GM18951 (cell line): Measurements from ENCODE around the gene AARSD1.

Experiments
- POLR2A ChIP-seq: IDR thresholded peaks from 4 replicates; pipeline ENCODE4 v1.6.1; 2011; ENCODE audit warnings: mild to moderate bottlenecking; ENCODE audit not compliant: insufficient read length, insufficient read depth; ENCODE audit errors: extremely low read depth
- in situ Hi-C: fragments of 300-500 bp; cut with MboI; formaldehyde crosslinking; loops from one replicate; pipeline ENCODE4 v1.12.0; 2022; ENCODE audit warnings: low sequenced_read_pairs, mixed read lengths, inconsistent platforms; ENCODE audit not compliant: unreplicated experiment

The AARSD1 gene

GRCh38 chr17:42901535-42902229 lies 62.6 kb downstream of the AARSD1 start:
- in situ Hi-C loops: no loop called here
- TF ChIP-seq POLR2A: no peak
